ENCODE data around the gene METTL5.

The METTL5 gene

DNA sequence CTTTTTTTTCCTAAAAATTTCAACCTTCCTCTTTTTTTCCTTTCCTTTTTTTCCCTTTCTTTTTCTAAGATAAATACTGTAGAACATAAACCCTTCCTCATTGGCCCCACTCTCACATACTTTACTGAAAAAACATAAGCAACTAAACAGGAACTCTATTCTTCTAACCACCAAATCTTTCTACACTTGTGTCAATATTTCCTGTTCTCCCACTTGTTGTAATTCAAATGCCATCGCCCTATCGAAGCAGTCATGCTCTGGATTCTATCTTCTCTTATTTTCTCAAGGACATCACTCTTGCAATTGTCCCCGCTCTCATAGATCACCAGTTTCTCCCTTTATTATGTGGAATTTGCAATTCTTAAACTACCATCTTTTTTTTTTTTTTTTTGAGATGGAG is 46.3 kb downstream of the METTL5 start:
- DNase-seq = no peak

DNA sequence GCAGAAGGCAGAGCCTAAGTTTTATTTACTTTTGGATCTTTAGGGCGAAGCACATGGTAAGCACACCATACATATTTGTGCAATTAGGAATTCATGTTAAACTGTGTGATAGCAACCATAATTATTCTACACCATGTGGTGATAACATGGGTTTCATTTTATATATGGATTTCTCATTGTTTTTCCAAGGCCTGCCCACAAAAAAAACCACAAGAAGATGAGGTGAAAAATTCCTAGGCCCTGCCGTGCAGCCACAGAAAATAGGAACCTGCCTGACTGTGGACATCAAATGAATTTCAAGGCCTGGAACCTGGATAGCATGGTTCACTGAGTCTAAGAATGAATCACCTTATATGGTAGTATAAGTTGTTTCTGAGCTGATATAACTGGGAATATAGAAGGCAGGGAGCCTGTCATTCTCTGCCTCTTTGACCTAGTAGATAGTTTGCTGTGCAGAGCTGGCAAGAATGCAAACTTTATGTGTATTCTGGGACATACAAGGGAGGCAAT is 48.4 kb downstream of the METTL5 start:
- DNase-seq = no peak

DNA sequence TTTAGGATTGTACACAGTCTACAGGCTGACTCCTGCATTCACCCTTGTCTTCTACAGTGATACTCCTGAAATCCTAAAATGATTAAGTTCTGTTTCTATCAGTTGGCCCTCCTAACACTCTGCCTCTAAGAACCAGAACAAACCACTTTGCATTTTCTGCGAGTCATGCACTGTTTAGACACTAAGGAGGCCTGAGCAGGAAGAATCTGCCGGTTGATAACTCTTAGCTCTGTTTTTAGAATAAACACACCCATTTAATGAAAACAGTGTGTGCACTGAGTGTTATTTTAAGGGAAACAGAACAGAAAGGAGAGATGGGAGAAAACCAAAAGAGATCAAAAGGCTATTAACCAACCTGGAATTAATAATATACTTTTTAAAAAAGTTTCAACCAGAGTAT is 48.9 kb downstream of the METTL5 start:
- no peak for DNase-seq

DNA sequence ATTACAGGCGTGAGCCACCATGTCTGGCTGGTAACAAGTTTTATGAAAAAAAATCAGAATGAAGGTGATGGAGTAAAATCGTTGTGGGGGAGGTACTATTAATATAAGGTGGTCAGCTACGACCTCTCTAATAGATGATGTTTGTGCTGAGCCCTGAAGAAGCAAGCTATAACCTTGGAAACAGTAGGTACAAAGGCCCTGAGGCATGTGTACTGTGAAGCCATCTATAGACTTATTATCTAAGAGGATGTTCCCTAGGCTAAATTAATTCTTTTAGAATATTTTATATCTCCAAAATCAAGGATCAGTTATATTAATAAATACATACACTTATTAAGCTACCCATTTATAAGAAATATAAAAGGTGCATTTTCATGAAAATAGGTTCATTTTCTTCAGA is 49.4 kb downstream of the METTL5 start:
- no peak for DNase-seq

DNA sequence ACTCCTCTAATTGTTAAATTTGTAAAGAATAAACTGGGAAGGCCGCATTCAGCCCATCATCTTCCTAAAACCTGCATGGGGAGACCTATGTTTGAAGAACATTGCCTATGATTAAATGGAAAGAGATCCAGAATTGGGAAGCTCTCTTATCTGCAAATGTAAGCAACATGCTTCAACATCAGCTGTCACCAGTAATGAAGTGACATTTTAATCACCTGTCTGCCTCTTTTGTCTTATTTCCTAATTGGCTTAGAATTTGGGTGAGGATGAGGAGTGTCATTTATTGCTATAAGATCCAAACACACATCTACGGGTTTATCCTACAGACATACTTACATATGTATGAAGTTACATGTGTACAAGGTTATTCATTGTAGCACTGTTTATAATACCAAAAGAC is 52.1 kb downstream of the METTL5 start:
- no peak for DNase-seq

DNA sequence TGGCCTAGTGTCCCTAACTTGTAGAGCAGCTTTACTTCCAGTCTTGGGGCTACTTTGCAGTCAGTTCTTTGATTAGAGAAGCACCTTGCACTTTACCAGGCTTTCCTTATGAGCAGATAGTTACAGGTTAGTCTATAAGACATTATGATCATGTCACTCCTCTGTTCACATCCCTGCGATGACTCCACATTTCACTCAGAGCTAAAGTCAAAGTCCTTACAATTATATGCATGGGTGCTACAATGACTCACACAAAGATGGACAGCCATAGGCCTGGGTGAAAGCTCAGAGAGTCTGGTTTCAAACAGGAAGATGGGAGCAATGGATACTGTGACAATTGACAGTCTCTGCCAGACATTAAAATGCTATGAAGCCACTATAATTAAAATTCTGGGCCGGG is 53.1 kb downstream of the METTL5 start:
- DNase-seq = no peak

DNA sequence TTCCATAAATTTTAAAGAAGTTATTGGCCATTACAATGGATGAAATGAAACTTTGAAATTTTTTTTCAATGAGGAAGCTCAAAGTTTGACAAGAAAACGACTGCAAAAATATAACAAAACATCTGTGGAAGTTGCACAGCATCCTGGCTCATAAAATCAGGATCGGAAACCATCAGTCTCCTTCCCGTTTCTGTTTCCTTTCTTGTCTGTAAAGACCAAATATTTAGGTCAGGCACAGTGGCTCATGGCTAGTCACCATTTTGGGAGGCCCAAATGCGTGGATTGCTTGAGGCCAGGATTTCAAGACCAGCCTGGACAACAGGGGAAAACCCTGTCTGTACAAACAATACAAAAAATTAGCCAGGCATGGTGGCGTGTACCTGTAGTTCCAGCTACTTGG is 53.7 kb downstream of the METTL5 start:
- no peak for DNase-seq

DNA sequence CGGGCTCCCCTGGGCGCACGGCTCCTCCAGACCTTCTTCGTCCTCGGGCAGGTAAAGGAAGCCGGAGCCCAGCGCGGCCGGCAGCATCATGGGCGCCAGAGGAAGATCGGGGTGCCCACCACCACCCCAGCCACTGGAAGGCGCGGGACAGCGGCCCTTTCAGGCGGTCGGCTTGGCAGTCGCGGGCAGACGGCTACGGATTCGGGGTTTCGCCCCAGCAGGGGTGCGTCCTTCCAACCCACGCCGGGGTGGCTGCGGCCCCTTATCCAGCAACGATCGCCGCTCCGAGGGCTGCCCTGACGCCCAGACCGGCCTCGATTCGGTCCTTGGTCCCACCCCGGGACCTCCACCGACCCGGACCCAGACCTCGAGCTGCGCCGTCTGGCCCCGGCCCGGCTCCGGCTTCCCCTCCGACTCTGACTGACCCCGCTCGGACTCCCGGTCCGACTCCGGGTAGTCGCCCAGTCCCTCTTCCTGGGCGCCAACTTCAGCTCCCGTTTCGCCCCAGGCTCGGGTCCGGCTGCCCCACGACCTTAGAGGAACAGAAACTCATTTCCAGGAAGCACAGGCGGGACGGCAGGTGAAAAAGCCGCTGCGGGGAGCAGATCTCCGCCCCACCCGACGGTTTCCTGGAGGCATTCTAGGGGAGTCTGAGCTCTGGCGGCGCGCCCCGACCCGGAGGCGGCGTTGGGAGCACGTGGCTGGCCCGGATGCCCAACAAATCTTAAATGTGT is 56.3 kb downstream of the METTL5 start:
- no peak for DNase-seq

DNA sequence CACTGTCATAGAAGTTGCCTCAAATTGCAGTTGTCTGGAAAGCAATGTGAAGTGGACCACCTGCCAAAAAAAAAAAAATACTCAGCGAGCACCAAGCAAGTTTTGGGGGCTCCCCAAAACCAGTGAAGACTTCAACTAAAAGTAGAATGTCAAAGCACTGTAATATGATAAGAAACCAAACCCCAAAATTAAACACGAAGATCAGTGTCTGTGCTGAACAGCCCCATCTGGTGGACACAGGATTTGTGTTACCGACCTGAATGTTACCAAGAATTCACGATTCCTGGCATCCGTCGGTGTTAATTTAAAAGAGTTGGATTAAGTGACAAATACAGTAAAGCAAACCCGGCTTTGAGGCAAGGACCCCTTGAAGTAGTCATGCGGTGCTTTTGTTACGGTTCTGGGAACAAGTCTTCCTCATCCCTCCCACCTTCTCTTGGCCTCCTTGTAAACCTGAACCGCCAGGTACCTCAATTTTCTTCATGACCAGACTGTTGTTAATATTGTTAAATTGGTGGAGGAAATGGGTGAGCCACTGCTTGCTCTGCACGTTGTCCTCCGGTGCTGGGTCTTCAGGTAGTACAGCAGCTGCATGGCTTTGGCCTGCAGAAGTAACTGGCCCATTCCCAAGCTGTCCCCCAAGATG is 57.3 kb downstream of the METTL5 start:
- no peak for DNase-seq

DNA sequence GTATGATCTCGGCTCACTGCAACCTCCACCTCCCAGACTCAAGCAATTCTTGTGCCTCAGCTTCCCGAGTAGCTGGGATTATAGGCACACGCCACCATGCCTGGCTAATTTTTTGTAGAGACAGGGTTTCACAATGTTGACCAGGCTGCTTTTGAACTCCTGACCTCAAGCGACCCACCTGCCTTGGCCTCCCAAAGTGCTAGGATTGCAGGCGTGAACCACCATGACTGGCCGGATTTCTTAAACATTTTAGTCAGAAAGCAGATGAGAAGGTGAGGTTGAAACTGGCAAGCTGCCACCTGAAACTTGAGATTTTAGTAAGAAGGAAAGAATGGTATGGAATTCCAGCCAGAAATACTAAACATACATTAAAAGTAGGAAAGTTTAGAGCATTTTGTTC is 59.2 kb downstream of the METTL5 start:
- no peak for DNase-seq

DNA sequence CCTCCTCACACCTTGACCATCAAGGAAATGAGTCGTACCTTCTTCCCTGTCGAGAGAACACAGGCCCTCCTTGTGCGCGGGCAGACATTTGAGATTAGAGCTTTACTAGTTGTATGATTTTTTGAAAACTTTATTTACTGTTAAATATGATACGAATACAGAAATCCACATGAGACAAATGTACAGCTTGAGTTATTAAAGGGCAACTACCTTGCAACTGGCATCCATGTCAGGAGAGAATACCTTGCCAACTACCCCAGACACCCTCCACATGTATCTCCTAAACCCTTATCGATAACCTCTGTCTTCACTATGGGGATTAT is 62.8 kb downstream of the METTL5 start:
- DNase-seq = no peak

All from NCI-H446 treated with DMSO at 0.1 percent for 48 hours (cell line).